ENCODE results near the gene TMEM208.

The TMEM208 gene

DNA sequence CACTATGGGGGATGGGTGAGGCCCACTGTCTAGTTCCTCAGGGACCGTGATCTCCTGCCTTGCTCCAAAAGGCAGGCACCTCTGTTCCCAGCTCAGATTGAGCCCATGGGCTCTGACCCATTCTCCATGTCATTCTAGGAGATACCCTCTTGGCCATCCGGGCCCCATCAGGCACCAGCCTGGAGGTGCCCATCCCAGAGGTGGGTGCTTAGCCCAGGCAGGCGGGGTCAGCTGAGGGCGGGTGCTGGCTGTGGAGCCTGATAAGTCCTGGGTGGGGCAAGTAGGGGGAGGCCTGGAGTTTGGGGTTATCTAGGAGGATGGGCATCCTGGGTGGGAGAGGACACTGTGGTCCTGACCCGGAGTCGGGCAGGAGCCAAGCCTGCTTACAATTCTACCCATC is 32.7 kb upstream of the TMEM208 start:
- no peak overlapping the region for H3K4ac ChIP-seq (ENCODE audit: low read depth, low read length)
- no peak overlapping the region for H3K27ac ChIP-seq (ENCODE audit: low read depth, low read length)
- no peak for DNase-seq
- H3K18ac ChIP-seq (ENCODE audit: low read length): no peak overlapping the region
- peaks cover 24% of the 10 kb centered on the region for H3K79me2 ChIP-seq (ENCODE audit: control insufficient read depth, insufficient read depth, low read length)
- peaks cover 27% of the 10 kb centered on the region for H3K36me3 ChIP-seq (ENCODE audit: control insufficient read depth, insufficient read depth, low read length)
- no peak overlapping the region for H3K4me3 ChIP-seq (ENCODE audit: low read length)
- no peak overlapping the region for H2BK15ac ChIP-seq (replicated peaks; ENCODE audit: low read depth)
- H3K79me1 ChIP-seq (ENCODE audit: low read length): peaks cover 16% of the 10 kb centered on the region
- no peak overlapping the region for H4K8ac ChIP-seq (ENCODE audit: low read depth, low read length)
- no peak overlapping the region for H2BK120ac ChIP-seq (ENCODE audit: low read depth, low read length)
- H4K5ac ChIP-seq (ENCODE audit: low read length): no peak overlapping the region
- H3K23ac ChIP-seq (ENCODE audit: low read length): no peak overlapping the region
- H3K27me3 ChIP-seq (ENCODE audit: insufficient read depth, low read length, poor library complexity): no peaks in the 10 kb centered on the region
- H3K4me1 ChIP-seq (ENCODE audit: control insufficient read depth, low read depth, low read length): peaks cover 3% of the 10 kb centered on the region
- no peak overlapping the region for H3K9ac ChIP-seq (ENCODE audit: low read length)
- no peak overlapping the region for H2AK5ac ChIP-seq (ENCODE audit: low read length)
- H3K56ac ChIP-seq (ENCODE audit: low read length): no peak overlapping the region
- no peak overlapping the region for H3K4me2 ChIP-seq (ENCODE audit: low read length)
- H2BK5ac ChIP-seq (ENCODE audit: low read length): no peak overlapping the region
- no CpG with 5 or more reads among the region's 6 CpGs for WGBS (ENCODE audit: extremely low coverage, insufficient coverage, low lambda C conversion rate)

DNA sequence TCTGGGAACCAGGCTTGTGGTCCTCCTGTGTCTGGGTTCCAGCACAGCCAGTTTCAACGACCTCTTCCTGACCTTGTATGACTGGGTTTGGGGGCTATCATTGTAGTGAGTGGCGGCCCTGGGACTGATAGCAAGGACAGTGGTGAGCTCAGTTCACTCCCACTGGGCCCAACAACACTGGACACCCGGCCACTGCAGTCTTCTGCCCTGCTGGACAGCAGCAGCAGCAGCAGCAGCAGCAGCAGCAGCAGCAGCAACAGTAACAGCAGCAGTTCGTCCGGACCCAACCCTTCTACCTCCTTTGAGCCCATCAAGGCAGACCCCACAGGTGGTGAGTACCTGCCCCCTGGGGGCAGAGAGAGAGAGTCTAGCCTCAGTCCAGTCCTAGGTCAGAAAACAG is 31.3 kb upstream of the TMEM208 start:
- no CpG with 5 or more reads among the region's 5 CpGs for WGBS (ENCODE audit: extremely low coverage, insufficient coverage, low lambda C conversion rate)

DNA sequence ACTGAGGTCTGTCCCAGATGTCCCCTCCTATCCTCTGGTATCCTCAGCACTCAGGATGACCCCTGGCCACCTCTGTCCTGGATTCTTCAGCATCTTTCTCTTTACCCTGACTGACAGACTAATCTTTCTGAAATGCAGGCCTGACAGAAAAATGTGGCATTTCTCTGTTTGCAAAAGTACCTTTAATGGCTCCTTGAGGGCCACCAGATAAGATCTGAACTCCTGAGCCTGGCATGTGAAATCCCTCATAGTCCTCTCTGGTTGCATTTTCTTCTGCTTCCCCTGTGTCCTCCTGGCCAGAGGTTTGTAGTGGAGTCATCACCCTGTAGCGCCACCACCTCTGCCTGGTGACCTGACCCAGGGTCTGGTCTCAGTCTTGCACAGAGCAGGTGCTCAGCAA is 30.0 kb upstream of the TMEM208 start:
- H3K27ac ChIP-seq (ENCODE audit: low read depth, low read length): no peak overlapping the region
- H3K36me3 ChIP-seq (ENCODE audit: control insufficient read depth, insufficient read depth, low read length): peaks cover 27% of the 10 kb centered on the region
- H3K4me2 ChIP-seq (ENCODE audit: low read length): no peak overlapping the region
- H3K9ac ChIP-seq (ENCODE audit: low read length): no peak overlapping the region
- H2BK120ac ChIP-seq (ENCODE audit: low read depth, low read length): no peak overlapping the region
- H3K79me2 ChIP-seq (ENCODE audit: control insufficient read depth, insufficient read depth, low read length): peaks cover 24% of the 10 kb centered on the region
- H3K27me3 ChIP-seq (ENCODE audit: insufficient read depth, low read length, poor library complexity): no peaks in the 10 kb centered on the region
- H2AK5ac ChIP-seq (ENCODE audit: low read length): no peak overlapping the region
- H4K8ac ChIP-seq (ENCODE audit: low read depth, low read length): no peak overlapping the region
- no peak for DNase-seq
- H4K5ac ChIP-seq (ENCODE audit: low read length): no peak overlapping the region
- H3K79me1 ChIP-seq (ENCODE audit: low read length): peaks cover 16% of the 10 kb centered on the region
- no peak overlapping the region for H3K4ac ChIP-seq (ENCODE audit: low read depth, low read length)
- H3K4me3 ChIP-seq (ENCODE audit: low read length): no peak overlapping the region
- no CpG with 5 or more reads among the region's 1 CpG for WGBS (ENCODE audit: extremely low coverage, insufficient coverage, low lambda C conversion rate)
- no peak overlapping the region for H3K56ac ChIP-seq (ENCODE audit: low read length)
- H3K23ac ChIP-seq (ENCODE audit: low read length): no peak overlapping the region
- H2BK5ac ChIP-seq (ENCODE audit: low read length): no peak overlapping the region
- H3K18ac ChIP-seq (ENCODE audit: low read length): no peak overlapping the region
- no peak overlapping the region for H2BK15ac ChIP-seq (replicated peaks; ENCODE audit: low read depth)
- H3K4me1 ChIP-seq (ENCODE audit: control insufficient read depth, low read depth, low read length): peaks cover 3% of the 10 kb centered on the region

More for the DNA sequence above, 31.3 kb upstream of the TMEM208 start:
- Histone ChIP-seq H3K23ac (ENCODE audit: low read length) (no peak overlapping the region), H3K79me1 (ENCODE audit: low read length) (peaks cover 16% of the 10 kb centered on the region), H3K9ac (ENCODE audit: low read length) (no peak overlapping the region), H3K79me2 (ENCODE audit: control insufficient read depth, insufficient read depth, low read length) (peaks cover 24% of the 10 kb centered on the region), H4K8ac (ENCODE audit: low read depth, low read length) (no peak overlapping the region), H3K56ac (ENCODE audit: low read length) (no peak overlapping the region), H3K18ac (ENCODE audit: low read length) (no peak overlapping the region), H3K4me2 (ENCODE audit: low read length) (no peak overlapping the region), H3K27ac (ENCODE audit: low read depth, low read length) (no peak overlapping the region), H2BK120ac (ENCODE audit: low read depth, low read length) (no peak overlapping the region), H2BK5ac (ENCODE audit: low read length) (no peak overlapping the region), H3K36me3 (ENCODE audit: control insufficient read depth, insufficient read depth, low read length) (peaks cover 27% of the 10 kb centered on the region), H3K4me1 (ENCODE audit: control insufficient read depth, low read depth, low read length) (peaks cover 3% of the 10 kb centered on the region), H2AK5ac (ENCODE audit: low read length) (no peak overlapping the region), H3K4me3 (ENCODE audit: low read length) (no peak overlapping the region), H2BK15ac (replicated peaks; ENCODE audit: low read depth) (no peak overlapping the region), H3K4ac (ENCODE audit: low read depth, low read length) (no peak overlapping the region), H4K5ac (ENCODE audit: low read length) (no peak overlapping the region), H3K27me3 (ENCODE audit: insufficient read depth, low read length, poor library complexity) (no peaks in the 10 kb centered on the region)
- DNase-seq: no peak

DNA sequence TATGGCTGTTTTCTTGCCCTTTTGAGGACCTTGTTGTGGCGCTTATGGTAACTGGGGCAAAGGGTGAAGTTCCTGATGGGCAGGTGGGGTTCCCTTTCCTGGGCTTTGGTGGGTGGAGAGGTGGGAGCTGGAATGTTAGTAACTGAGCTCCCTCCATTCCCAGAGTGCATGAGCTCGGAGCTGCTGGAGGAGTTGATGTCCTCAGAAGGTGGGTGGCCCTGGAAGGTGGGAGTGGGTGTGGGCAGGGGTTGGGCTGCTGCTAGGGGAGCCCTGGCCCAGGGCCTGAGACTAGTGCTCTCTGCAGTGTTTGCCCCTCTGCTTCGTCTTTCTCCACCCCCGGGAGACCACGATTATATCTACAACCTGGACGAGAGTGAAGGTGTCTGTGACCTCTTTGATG is 29.2 kb upstream of the TMEM208 start:
- no peak overlapping the region for H3K56ac ChIP-seq (ENCODE audit: low read length)
- no peak overlapping the region for H2BK120ac ChIP-seq (ENCODE audit: low read depth, low read length)
- H3K27ac ChIP-seq (ENCODE audit: low read depth, low read length): no peak overlapping the region
- no peak overlapping the region for H2BK5ac ChIP-seq (ENCODE audit: low read length)
- H3K4ac ChIP-seq (ENCODE audit: low read depth, low read length): no peak overlapping the region
- peaks cover 27% of the 10 kb centered on the region for H3K36me3 ChIP-seq (ENCODE audit: control insufficient read depth, insufficient read depth, low read length)
- peaks cover 18% of the 10 kb centered on the region for H3K79me2 ChIP-seq (ENCODE audit: control insufficient read depth, insufficient read depth, low read length)
- no peak for DNase-seq
- no peak overlapping the region for H2AK5ac ChIP-seq (ENCODE audit: low read length)
- H4K5ac ChIP-seq (ENCODE audit: low read length): no peak overlapping the region
- H3K4me1 ChIP-seq (ENCODE audit: control insufficient read depth, low read depth, low read length): peaks cover 3% of the 10 kb centered on the region
- no peak overlapping the region for H3K23ac ChIP-seq (ENCODE audit: low read length)
- H3K9ac ChIP-seq (ENCODE audit: low read length): no peak overlapping the region
- no peak overlapping the region for H3K18ac ChIP-seq (ENCODE audit: low read length)
- no peak overlapping the region for H2BK15ac ChIP-seq (replicated peaks; ENCODE audit: low read depth)
- H3K4me3 ChIP-seq (ENCODE audit: low read length): no peak overlapping the region
- WGBS (ENCODE audit: extremely low coverage, insufficient coverage, low lambda C conversion rate): no CpG with 5 or more reads among the region's 6 CpGs
- no peaks in the 10 kb centered on the region for H3K27me3 ChIP-seq (ENCODE audit: insufficient read depth, low read length, poor library complexity)
- H3K79me1 ChIP-seq (ENCODE audit: low read length): peaks cover 16% of the 10 kb centered on the region
- no peak overlapping the region for H4K8ac ChIP-seq (ENCODE audit: low read depth, low read length)
- no peak overlapping the region for H3K4me2 ChIP-seq (ENCODE audit: low read length)

DNA sequence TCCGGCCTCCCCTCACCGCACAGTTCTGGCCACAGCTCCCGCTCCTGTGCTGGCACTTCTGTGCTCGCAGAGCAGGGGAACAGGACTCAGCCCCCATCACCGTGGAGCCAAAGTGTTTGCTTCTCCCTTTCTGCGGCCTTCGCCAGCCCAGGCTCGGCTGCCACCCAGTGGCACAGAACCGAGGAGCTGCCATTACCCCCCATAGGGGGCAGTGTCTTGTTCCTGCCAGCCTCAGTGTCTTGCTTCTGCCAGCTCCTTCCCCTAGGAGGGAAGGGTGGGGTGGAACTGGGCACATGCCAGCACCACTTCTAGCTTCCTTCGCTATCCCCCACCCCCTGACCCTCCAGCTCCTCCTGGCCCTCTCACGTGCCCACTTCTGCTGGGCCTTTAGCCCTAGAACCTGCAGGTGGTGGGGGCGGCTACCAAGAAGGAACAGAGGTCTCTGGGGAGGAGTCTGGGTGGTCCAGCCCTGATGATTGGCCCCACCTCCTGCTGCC is 28.6 kb upstream of the TMEM208 start:
- H3K9ac ChIP-seq (ENCODE audit: low read length): no peak overlapping the region
- no peak overlapping the region for H3K56ac ChIP-seq (ENCODE audit: low read length)
- H2AK5ac ChIP-seq (ENCODE audit: low read length): no peak overlapping the region
- no peak overlapping the region for H3K27ac ChIP-seq (ENCODE audit: low read depth, low read length)
- H3K23ac ChIP-seq (ENCODE audit: low read length): no peak overlapping the region
- WGBS (ENCODE audit: extremely low coverage, insufficient coverage, low lambda C conversion rate): no CpG with 5 or more reads among the region's 12 CpGs
- no peaks in the 10 kb centered on the region for H3K27me3 ChIP-seq (ENCODE audit: insufficient read depth, low read length, poor library complexity)
- H3K79me2 ChIP-seq (ENCODE audit: control insufficient read depth, insufficient read depth, low read length): peaks cover 12% of the 10 kb centered on the region
- H3K18ac ChIP-seq (ENCODE audit: low read length): no peak overlapping the region
- no peak overlapping the region for H4K8ac ChIP-seq (ENCODE audit: low read depth, low read length)
- no peak overlapping the region for H3K4me3 ChIP-seq (ENCODE audit: low read length)
- H3K4me1 ChIP-seq (ENCODE audit: control insufficient read depth, low read depth, low read length): peaks cover under 1% of the 10 kb centered on the region
- H2BK5ac ChIP-seq (ENCODE audit: low read length): no peak overlapping the region
- no peak overlapping the region for H2BK120ac ChIP-seq (ENCODE audit: low read depth, low read length)
- peaks cover 11% of the 10 kb centered on the region for H3K79me1 ChIP-seq (ENCODE audit: low read length)
- peak; percentile 63 for DNase-seq
- H4K5ac ChIP-seq (ENCODE audit: low read length): no peak overlapping the region
- peaks cover 27% of the 10 kb centered on the region for H3K36me3 ChIP-seq (ENCODE audit: control insufficient read depth, insufficient read depth, low read length)
- no peak overlapping the region for H2BK15ac ChIP-seq (replicated peaks; ENCODE audit: low read depth)
- no peak overlapping the region for H3K4me2 ChIP-seq (ENCODE audit: low read length)
- no peak overlapping the region for H3K4ac ChIP-seq (ENCODE audit: low read depth, low read length)
